Stimulated activated CD8-positive, alpha-beta memory T cell treated with anti-CD3 and anti-CD28 coated beads, Interleukin-12 subunit alpha, Interleukin-12 subunit beta, amount 100 ng/mL, for 4 hours (primary cell): ENCODE results near the gene S100PBP.
"Not testable (repeated sequence)": the region's sequence is repeated elsewhere in the genome, so short reads cannot be mapped to it uniquely, and the experiment has no call there.

Experiments used
- DNase-seq: peaks from one replicate; pipeline ENCODE4 v3.0.0-alpha.2; 2020; ENCODE audit warnings: low read depth

The S100PBP gene

GRCh38 chr1:32786856-32787255 is 30.6 kb upstream of the S100PBP start:
- no peak for DNase-seq

GRCh38 chr1:32789356-32789755 is 28.1 kb upstream of the S100PBP start:
- DNase-seq: not testable (repeated sequence)

GRCh38 chr1:32791881-32792280 is 25.6 kb upstream of the S100PBP start:
- no peak for DNase-seq

- DNase-seq: not testable (repeated sequence)
Measured at GRCh38 chr1:32795763-32796162, 21.7 kb upstream of the S100PBP start.

- DNase-seq: no peak
Measured at GRCh38 chr1:32797456-32797855, 20.0 kb upstream of the S100PBP start.

- DNase-seq: no peak
Measured at GRCh38 chr1:32798191-32798590, 19.3 kb upstream of the S100PBP start.

- DNase-seq: no peak
Measured at GRCh38 chr1:32798679-32799416, 18.6 kb upstream of the S100PBP start.

GRCh38 chr1:32801096-32801715 is 16.2 kb upstream of the S100PBP start:
- no peak for DNase-seq

- DNase-seq: not testable (repeated sequence)
Measured at GRCh38 chr1:32804460-32804859, 13.0 kb upstream of the S100PBP start.

GRCh38 chr1:32806290-32806689 is 11.2 kb upstream of the S100PBP start:
- no peak for DNase-seq

- no peak for DNase-seq
Measured at GRCh38 chr1:32806910-32807523, 10.4 kb upstream of the S100PBP start.

- no peak for DNase-seq
Measured at GRCh38 chr1:32808580-32808979, 8.9 kb upstream of the S100PBP start.

GRCh38 chr1:32810358-32810757 is 7.1 kb upstream of the S100PBP start:
- no peak for DNase-seq

GRCh38 chr1:32811265-32811664 is 6.2 kb upstream of the S100PBP start:
- no peak for DNase-seq

- DNase-seq: no peak
Measured at GRCh38 chr1:32811917-32812316, 5.5 kb upstream of the S100PBP start.

GRCh38 chr1:32813941-32814739 is 3.3 kb upstream of the S100PBP start:
- DNase-seq: no peak

- no peak for DNase-seq
Measured at GRCh38 chr1:32816676-32817158, 736 bp upstream of the S100PBP start.

- no peak for DNase-seq
Measured at GRCh38 chr1:32817815-32818786, 648 bp downstream of the S100PBP start.

- DNase-seq: no peak
Measured at GRCh38 chr1:32818804-32819541, 1.5 kb downstream of the S100PBP start.

GRCh38 chr1:32825181-32825580 is 7.7 kb downstream of the S100PBP start:
- no peak for DNase-seq
